Measurements from ENCODE around the gene TTF1.

TTF1 gene

DNA sequence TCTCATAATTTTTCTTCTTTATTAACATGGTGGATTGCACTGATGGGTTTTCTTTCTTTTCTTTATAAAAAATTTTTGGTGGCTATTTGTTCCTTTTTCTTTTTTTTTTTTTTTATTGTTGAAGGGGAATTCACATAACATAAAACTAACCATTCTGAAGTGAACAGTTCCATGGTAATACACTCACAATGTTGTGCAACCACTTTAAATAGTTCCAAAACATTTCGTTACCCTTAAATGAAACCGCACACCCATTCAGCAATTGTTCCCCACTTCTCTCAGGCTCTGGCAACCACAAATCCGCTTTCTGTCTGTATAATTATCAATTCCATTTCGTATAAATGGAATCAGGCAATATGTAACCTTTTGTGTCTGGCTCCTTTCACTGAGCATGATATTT lies 40.2 kb downstream of the TTF1 start:
- no peak for DNase-seq (ENCODE audit: low spot score)

DNA sequence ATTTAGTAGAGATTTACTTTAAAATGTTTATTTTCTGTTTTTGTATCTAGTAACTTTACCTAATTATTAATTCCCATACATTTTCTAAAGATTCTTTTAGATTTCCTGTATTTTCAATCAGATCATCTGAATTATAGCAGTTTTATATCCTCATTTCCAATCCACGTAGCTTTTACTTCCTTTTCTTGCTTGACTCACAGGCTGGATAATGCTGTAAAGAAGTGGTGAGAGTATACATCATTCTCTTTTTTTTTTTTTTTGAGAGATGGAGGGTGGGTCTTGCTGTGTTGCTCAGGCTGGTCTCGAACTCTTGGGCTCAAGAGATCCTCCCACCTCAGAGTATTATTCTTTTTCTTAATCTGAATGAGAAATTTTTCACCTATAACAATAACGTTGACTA lies 40.7 kb downstream of the TTF1 start:
- DNase-seq (ENCODE audit: low spot score) = no peak

DNA sequence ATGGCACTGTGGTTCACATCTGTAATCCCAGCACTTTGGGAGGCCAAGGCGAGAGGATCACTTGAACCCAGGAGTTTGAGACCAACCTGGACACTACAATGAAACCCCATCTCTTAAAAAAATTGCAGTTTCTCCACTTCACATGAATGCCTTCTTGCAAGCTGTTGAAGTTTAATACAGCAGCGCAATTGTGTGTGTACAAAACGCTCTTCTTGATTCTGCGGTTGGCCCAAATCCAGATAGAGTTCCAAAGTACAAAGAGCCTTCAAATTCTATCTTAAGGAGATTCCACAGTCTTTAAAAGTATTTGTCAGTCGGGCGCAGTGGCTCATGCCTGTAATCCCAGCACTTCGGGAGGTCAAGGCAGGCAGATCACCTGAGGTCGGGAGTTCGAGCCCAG lies 42.6 kb downstream of the TTF1 start:
- DNase-seq (ENCODE audit: low spot score) = no peak

GRCh38 chr9:132357764-132358163 lies 48.9 kb downstream of the TTF1 start:
- no peak for DNase-seq (ENCODE audit: low spot score)

- no peak for DNase-seq (ENCODE audit: low spot score)
Observed at GRCh38 chr9:132356324-132356924, 50.2 kb downstream of the TTF1 start.

- DNase-seq (ENCODE audit: low spot score) = peak; percentile 94
Observed at GRCh38 chr9:132354637-132355355, 51.8 kb downstream of the TTF1 start, which contains the start of gene SETX. SETX (minus strand) TSS chr9:132354986; CDS start chr9:132349428, 5,558 bp downstream.

- no peak for DNase-seq (ENCODE audit: low spot score)
Observed at GRCh38 chr9:132351404-132352045, 55.1 kb downstream of the TTF1 start.

DNA sequence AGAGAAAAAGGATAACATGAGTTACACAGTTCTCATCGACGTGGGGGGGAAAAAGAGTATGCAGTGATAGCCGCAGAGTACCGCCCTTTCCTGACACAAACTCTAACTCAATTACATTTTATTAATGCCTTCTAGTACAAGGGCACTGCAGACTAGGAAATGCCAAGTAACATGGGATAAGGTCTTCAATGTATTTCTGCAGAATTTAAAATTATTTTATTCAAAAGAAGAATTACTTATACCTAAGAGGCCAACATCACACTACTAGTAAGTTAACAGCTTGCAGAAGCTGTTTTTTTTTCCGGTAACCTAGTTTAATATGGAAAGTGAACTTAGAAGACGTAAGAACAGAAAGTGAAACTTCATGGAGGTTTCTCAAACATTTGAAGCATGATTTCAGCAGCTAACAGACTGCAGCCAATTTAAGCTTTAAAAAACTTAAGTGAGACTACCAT lies 55.8 kb downstream of the TTF1 start:
- DNase-seq (ENCODE audit: low spot score) = no peak

DNA sequence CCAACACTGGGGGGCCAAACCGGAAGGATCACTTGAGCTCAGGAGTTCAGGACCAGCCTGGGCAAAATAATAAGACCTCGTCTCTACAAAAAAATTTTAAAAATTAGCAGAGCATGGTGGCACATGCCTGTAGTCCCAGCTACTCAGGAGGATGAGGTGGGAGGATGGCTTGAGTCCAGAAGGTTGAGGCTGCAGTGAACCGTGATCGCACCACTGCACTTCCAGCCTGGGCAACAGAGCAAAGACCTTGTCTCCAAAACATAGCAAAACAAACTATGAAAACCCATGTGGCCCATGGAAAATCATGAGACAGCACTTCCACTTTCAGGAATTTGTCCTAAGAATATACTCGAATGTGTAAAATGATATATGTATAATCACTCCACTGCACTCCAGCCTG lies 58.0 kb downstream of the TTF1 start:
- DNase-seq (ENCODE audit: low spot score) = no peak

GRCh38 chr9:132346177-132346576 lies 60.5 kb downstream of the TTF1 start:
- DNase-seq (ENCODE audit: low spot score) = no peak

GRCh38 chr9:132341177-132341840 lies 65.3 kb downstream of the TTF1 start:
- DNase-seq (ENCODE audit: low spot score) = no peak

- no peak for DNase-seq (ENCODE audit: low spot score)
Observed at GRCh38 chr9:132334364-132334763, 72.3 kb downstream of the TTF1 start.

DNA sequence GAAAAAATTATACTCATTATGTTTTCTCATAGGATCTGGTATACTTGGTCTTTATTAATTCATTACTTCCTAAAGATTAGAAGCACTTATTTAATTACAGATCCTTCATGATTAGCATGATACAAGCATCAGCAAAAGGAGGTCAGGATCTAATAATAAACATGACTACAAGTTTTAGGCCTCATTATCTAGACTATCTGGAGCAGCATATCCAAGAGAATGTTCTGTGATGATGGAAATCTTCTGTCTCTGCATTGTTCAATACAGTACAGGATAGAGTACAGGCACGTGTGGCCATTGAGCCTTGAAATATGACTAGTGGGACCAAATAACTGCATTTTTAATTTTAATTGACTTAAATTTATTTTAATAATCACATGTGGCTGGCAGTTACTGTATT lies 73.1 kb downstream of the TTF1 start:
- DNase-seq (ENCODE audit: low spot score) = no peak

DNA sequence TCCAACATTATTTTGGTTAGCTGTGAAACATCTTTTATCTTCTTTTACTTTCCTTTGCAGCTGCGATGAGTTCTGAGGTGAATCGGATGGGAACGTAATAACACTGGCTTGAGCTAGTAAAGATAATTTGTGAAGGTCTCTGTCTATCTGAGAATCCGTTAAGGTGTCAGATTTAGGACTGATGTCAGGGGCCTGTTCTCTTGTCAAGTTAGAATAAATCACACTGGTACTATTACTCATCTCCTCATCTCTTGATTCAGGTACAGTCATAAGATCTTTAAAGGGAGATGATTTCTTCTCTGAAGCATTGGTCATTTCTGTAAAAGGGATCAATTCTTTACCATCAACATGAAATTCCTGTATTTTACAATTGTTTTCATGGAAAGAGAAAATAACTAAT lies 78.1 kb downstream of the TTF1 start:
- DNase-seq (ENCODE audit: low spot score) = no peak

DNA sequence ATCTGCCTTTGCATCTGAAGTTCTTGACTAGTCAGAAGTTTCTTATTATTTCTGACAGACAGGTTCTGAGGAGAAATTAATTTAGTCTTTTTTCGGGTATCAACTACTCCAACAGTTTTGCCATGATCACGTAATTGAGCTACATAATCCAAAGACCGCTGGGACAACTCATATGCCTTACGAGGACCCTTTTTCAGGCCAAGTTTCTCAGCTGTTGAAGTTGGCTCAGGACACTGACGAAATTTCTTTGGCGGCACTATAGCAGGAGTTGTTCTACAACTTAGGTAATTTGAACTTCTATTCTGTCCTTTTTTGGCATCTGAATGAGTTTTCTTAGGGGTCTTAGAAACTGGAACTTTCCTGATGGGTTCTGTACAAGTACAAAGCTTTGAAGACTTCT lies 79.1 kb downstream of the TTF1 start:
- no peak for DNase-seq (ENCODE audit: low spot score)

All from HuH-7.5 (cell line).